ENCODE data around the gene NRCAM.
"Not testable (repeated sequence)": the region's sequence is repeated elsewhere in the genome, so short reads cannot be mapped to it uniquely, and the experiment has no call there.

NRCAM gene

GRCh38 chr7:108402865-108403264 lies 53.4 kb downstream of the NRCAM start:
- no peak for DNase-seq (ENCODE audit: low read depth in 2 of 2)

- no peak for DNase-seq (ENCODE audit: low read depth in 2 of 2)
Measured at GRCh38 chr7:108396080-108396479, 60.2 kb downstream of the NRCAM start.

GRCh38 chr7:108395426-108395825 lies 60.8 kb downstream of the NRCAM start:
- no peak for DNase-seq (ENCODE audit: low read depth in 2 of 2)

- not testable (repeated sequence) for DNase-seq (ENCODE audit: low read depth in 2 of 2)
Measured at GRCh38 chr7:108393097-108393496, 63.1 kb downstream of the NRCAM start.

- DNase-seq (ENCODE audit: low read depth in 2 of 2), result not testable (repeated sequence)
Measured at GRCh38 chr7:108387686-108388085, 68.5 kb downstream of the NRCAM start.

GRCh38 chr7:108385834-108386422 lies 70.3 kb downstream of the NRCAM start:
- DNase-seq (ENCODE audit: low read depth in 2 of 2), result no peak

- DNase-seq (ENCODE audit: low read depth in 2 of 2), result no peak
Measured at GRCh38 chr7:108384716-108385483, 71.3 kb downstream of the NRCAM start.

- DNase-seq (ENCODE audit: low read depth in 2 of 2), result no peak
Measured at GRCh38 chr7:108382932-108383331, 73.3 kb downstream of the NRCAM start.

- DNase-seq (ENCODE audit: low read depth in 2 of 2), result no peak
Measured at GRCh38 chr7:108380517-108380916, 75.7 kb downstream of the NRCAM start.

- no peak for DNase-seq (ENCODE audit: low read depth in 2 of 2)
Measured at GRCh38 chr7:108376206-108376605, 80.0 kb downstream of the NRCAM start.

GRCh38 chr7:108375668-108376067 lies 80.6 kb downstream of the NRCAM start:
- no peak for DNase-seq (ENCODE audit: low read depth in 2 of 2)

GRCh38 chr7:108374899-108375298 lies 81.3 kb downstream of the NRCAM start:
- no peak for DNase-seq (ENCODE audit: low read depth in 2 of 2)

GRCh38 chr7:108372618-108373017 lies 83.6 kb downstream of the NRCAM start:
- DNase-seq (ENCODE audit: low read depth in 2 of 2), result no peak

- no peak for DNase-seq (ENCODE audit: low read depth in 2 of 2)
Measured at GRCh38 chr7:108370616-108371015, 85.6 kb downstream of the NRCAM start.

GRCh38 chr7:108368466-108368865 lies 87.8 kb downstream of the NRCAM start:
- no peak for DNase-seq (ENCODE audit: low read depth in 2 of 2)

GRCh38 chr7:108367946-108368345 lies 88.3 kb downstream of the NRCAM start:
- no peak for DNase-seq (ENCODE audit: low read depth in 2 of 2)

GRCh38 chr7:108367314-108367713 lies 88.9 kb downstream of the NRCAM start:
- no peak for DNase-seq (ENCODE audit: low read depth in 2 of 2)

GRCh38 chr7:108363659-108364058 lies 92.6 kb downstream of the NRCAM start:
- DNase-seq (ENCODE audit: low read depth in 2 of 2), result no peak

GRCh38 chr7:108360058-108360800 lies 96.0 kb downstream of the NRCAM start:
- DNase-seq (ENCODE audit: low read depth in 2 of 2), result no peak

- DNase-seq (ENCODE audit: low read depth in 2 of 2), result no peak
Measured at GRCh38 chr7:108358553-108358952, 97.7 kb downstream of the NRCAM start.

GRCh38 chr7:108351729-108352131 lies 104.5 kb downstream of the NRCAM start:
- DNase-seq (ENCODE audit: low read depth in 2 of 2), result no peak

- no peak for DNase-seq (ENCODE audit: low read depth in 2 of 2)
Measured at GRCh38 chr7:108348913-108349312, 107.3 kb downstream of the NRCAM start.

- DNase-seq (ENCODE audit: low read depth in 2 of 2), result no peak
Measured at GRCh38 chr7:108347616-108348015, 108.6 kb downstream of the NRCAM start.
